Left renal pelvis (tissue), 4 donors: ENCODE results near the gene LIN54. TPM values are rescaled to one million over a fixed set of nuclear protein-coding genes. Genes with fewer than 3 reads are reported as not detected.
"Not testable (repeated sequence)": the region's sequence is repeated elsewhere in the genome, so short reads cannot be mapped to it uniquely, and the experiment has no call there.

Source experiments
- DNase-seq, 4 donors: peaks; one replicate each; pipeline ENCODE4 v3.0.0-alpha.2; 2013; ENCODE audit warnings: low read depth in 4 of 4, low spot score in 3 of 4
- polyA plus RNA-seq, 4 donors: library from polyadenylated mRNA; unstranded; fragments of 120-200 nt; gene quantifications; one replicate each; pipeline ENCODE4 v1.2.1, GENCODE V29; 2013; ENCODE audit not compliant: insufficient read length in 4 of 4

Gene LIN54
- polyA plus RNA-seq, 4 donors: 13.9 to 19.6 (median 16.1) TPM

DNA sequence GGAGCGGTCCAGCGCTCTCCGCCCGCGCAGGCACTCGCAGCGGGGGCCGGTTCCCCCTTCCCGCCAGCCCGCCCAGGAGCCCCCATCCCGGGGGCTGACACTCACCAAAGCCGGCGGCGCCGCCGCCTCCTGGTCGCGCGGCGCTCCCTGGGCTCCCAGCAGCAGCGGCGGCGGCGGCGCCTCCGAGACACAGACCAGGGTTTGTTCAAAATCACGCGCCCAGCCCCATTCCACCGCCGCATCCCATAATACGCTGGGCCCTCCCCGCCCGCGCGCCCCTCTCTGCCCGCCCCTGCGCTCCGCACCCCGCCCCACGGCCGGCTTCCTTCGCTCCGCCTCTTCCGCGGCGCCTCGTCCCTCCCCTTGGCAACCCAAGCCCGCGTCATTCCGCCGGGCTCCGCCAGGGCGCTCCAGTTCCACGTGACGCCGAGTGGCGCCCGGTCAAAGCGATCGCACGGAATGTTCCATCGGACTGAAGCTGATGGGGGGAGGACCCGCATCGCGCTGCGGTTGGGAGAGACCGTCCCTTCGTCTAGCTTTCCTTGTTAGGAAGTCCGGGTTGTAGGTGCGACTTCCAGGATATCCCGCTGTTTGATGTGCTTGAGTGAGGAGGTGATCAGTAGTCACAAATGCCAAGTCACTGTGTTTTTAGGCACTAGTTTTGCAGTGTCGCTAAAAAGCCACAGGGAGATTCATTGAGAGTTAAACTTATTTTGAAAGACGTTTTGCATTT lies 2.2 kb upstream of the LIN54 start:
- peak; percentile 95 to 97 (median 96) for DNase-seq

DNA sequence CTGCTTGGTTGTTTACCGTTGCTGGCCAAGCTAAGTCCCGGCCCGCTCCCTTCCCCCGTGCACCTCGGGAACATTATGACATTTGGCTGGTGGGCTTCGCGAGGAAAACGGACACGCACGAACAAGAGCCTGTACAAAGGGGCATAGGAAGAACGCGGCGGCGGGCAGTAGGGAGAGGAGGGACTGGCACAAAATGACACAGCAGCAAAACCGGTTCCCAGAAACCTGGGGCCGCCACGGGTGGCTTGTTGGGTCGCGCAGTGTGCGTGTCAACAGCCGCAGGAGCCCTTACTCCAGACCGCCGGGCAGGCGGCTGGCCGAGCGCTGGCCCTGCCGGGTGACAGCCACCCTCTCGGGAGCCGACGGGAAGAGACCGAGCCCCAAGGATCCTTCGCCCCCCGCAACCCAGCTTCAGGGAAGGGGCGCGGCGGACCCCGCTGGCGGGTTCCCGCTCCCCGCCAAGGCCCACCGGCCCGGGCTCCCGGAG lies 1.6 kb upstream of the LIN54 start:
- no peak for DNase-seq

DNA sequence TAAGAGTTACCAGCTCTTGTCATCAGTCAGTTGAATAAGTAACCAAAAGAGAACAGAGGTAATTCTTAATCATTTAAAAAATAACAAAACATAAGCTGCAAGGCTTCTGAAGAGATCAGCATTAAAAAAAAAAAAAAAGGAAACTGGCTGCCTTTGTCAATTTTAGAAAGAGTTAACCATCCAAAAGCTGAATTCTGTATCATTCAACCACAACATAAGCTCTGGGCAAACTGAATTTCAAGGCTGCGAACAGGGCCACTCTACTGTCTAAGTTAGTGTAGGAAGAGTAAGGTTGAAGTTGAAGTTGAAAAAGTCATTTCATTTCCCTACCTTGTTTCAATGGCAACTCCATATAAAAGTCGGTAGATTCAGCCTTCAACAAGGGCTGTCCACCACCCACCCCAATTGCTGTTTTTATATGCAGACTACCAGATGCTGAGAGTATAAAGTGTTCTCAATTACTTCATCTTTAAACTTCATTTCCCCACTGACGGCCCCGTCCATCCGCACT lies 1.1 kb upstream of the LIN54 start:
- DNase-seq: no peak

DNA sequence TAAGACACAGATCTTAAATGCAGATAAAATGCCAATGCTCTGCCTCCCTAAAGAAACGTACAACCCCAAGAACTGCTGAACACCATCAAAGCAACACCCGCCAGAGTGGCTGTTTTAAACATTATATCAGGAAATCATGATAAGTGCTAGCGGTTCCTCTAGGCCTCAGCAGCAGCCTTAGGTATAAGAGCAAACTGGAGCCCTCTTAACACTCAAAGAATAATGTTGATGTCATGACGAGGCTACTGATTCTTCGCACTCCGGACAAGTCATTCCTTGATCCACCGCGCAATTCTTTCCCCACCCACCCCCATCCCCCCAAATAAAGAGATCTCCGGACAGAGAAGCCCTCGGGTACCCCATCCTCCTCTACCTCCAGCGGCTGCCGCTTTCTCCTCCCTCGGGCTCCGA lies 507 bp downstream of the LIN54 start:
- no peak for DNase-seq

DNA sequence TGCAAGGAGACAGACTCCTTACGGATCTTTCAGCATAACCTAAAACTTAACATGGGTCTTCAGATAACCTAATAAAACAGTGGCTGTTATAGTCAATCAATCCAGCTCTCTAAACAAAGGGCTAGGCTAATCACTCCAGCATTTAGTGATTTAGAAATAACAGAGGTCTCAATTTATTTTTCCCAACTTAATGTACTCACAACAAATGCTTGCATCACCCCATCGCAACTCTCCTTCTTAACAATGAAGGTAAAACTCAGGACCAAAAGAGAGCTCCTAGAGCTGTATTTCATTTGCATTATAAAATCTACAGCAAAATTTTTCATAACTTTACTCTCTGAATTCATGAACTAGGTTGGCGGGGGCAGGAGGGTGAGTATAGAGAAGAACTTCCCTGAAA lies 1.1 kb downstream of the LIN54 start:
- no peak for DNase-seq

DNA sequence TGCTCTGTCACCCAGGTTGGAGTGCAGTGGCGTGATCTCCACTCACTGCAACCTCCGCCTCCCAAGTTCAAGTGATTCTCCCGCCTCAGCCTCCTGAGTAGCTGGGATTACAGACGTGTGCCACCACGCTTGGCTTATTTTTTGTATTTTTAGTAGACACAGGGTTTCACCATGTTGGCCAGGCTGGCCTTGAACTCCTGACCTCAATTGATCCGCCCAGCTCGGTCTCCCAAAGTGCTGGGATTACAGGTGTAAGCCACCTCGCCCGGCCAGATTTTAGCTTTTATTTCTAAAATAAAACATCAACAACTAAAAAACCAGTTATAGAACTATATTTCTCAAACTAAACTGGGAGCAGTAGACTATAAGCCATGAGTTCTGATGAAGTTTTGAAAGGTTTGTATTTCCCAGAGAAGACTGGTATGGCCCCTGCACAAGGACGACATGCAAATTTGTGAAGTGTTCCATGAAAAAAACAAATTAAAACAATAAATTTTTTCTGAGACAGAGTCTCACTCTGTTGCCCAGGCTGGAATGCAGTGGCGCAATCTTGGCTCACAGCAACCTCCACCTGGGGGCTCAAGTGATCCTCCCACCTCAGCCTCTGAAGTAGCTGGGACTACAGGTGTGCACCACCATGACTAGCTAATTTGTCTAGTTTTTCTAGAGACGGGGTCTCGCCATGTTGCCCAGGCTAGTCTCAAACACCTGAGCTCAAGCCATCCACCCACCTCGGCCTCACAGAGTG lies 7.4 kb downstream of the LIN54 start:
- not testable (repeated sequence) for DNase-seq

DNA sequence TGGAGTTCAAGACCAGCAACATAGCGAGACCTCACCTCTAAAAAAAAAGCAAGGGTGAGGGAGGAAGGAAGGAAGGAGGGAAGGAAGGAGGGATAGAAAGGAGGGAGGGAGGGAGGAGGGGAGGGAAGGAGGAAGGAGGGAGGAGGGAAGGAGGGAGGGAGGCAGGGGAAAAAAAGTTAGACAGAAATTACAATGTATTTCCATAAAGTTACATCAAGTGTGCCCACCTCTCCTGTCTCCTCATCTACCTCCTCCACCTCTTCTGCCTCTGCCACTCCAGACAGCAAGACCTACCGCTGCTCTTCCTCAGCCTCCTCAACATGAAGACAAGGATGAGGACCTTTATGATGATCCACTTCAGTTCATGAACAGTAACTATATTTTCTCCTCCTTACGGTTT lies 8.3 kb downstream of the LIN54 start:
- DNase-seq: no peak

DNA sequence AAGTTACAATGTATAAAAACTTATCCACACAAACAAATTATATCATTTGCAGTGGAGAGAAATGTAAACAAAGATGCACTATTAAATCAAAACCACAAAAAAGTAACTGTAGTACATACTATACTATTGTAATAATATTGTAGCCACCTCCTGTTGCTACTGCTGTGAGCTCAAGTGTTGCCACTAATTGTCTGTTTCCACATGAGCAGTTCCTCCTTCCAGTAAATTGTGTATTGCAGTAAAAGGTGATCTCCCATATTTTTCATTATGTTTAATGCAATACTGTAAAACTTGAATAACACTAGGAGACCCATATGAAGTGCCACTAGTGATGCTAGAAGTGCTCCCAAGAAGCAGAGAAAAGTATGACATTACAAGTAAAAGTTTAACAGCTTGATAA lies 11.7 kb downstream of the LIN54 start:
- no peak for DNase-seq

DNA sequence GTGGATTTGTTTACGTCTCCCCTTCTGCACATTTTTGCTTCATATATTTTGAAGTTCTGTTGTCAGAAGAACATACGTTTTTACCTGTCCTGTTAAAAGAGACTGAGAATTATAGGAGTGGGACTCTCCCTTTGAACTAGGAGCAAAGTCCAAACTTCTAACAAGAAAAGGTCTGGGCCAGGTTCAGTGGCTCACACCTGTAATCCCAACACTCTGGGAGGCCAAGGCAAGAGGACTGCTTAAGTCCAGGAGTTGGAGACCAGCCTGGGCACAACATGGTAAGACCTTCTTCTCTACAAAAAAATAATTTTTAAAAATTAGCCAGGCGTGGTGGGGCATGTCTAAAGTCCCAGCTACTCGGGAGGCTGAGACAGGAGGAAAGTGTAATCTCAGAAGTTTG lies 15.8 kb downstream of the LIN54 start:
- no peak for DNase-seq

DNA sequence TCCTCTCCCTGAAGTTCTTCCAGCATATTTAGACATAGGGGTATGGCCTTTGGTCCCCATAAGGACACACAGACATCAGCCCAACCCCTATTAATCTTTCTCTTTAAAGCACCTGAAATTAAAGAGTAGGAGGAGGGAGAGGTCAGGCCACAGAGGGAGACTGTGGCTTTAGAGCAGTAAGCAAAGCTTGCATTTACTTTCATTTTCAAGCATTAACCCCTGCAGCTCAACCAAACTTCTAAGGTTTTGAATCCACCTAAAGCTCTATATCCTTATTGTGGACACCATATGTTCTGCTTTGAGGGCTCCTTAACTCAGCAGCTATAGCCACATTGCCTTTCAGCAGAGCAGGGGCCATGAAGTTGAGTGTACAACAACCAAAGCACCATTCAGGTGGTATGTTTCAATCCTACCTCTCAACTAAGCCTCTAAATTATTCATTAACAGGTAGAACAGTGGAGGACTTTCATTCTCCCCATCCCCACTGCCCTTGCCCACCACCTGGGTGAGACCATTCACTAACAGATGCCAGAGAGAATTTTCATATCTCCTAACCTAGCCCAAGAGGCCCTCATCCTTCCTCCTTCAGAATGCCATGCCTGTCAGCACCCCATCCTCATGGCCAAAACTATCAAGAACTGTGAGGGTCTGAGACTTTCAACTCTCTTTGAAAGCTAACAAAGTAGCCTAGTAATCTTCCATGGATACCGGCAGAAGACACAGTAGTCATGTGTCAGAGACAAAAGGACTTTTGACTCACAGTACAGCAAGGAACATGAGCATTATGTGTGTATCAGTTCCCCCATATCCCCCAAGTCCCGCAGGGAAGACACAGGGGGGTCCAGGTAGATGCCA lies 20.8 kb downstream of the LIN54 start:
- no peak for DNase-seq

DNA sequence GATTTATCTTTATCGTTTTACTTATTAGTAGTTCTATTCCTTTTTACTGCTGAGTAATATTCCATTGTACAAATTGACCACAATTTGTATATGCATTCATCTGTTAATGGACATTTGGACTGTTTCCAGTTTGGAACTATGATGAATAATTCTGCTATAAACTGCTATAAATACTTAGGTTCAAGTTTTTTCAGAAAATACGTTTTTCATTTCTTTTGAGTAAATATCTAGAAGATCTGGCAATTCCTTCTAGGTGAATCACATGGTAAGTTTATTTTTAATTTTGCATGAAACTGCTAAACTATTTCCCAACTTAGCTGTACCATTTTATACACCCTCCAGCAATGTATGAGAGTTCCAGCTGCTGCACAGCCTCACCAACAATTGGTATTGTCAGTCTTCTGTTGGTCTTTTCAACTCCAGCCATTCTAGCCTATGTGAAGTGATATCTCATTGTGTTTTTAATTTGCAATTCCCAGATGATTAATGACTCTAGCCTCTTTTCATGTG lies 22.2 kb downstream of the LIN54 start:
- DNase-seq: no peak

DNA sequence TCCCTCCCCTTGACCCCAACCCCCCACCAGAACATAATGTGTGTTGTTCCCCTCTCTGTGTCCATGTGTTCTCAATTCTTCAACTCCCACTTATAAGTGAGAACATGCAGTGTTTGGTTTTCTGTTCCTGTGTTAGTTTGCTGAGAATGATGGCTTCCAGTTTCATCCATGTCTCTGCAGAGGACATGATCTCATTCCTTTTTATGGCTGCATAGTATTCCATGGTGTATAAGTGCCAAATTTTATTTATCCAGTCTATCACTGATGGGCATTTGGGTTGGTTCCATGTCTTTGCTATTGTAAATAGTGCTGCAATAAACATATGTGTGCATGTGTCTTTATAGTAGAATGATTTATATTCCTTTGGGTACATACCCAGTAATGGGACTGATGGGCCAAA lies 23.1 kb downstream of the LIN54 start:
- not testable (repeated sequence) for DNase-seq

DNA sequence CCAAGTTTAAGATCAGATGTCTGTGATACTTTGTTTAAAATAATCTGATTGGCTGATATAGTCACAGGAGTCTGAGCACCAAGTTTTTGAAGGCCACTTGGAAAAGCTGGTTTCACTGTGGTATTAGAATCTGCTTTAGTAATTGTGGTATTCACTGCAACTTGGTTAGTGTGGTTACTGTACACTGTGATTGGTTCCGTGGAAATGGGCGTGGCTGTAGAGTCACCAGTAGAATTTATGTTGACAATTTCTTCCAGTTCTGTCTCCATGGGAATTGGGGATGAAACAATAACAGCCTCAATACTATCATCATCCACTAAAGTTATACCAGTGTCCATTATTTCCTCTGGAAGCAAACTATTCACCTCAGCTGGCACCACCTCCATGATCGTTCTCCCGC lies 26.2 kb downstream of the LIN54 start:
- DNase-seq: no peak

DNA sequence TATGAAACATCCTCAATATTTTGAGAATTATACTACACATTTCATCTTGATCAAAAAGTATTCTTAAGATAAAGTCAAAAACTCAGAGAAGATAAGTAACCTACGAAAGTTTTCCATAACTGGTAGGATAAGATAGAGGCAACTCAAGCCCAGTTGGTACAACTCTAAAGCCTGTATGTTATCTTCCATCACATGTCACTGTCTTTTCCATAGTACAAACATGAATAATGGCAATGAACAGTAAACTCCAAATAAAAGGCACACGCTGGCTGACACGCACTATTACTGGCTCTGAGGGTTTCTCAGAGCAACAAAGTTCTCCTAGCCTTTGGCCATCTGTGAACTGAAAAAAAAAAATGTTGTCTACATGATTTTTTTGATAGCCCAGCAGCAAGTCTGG lies 27.2 kb downstream of the LIN54 start:
- no peak for DNase-seq

DNA sequence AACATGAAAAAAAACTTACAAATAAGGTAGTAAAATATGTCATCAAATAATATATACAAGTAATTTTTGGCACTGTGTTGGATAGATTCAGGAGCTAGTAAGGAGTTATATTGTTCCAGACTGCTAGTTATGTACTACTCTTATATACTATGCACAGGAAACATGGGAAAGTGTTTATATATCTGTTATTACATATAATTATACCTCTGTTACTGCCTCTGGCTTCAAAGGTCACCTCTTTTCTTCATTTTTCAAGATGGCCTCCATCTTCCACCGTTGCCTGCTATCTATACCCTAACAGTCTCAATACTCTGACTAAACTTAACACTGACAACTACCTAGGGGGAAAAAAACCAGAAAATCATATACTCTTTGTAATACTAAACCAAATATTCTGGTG lies 29.5 kb downstream of the LIN54 start:
- DNase-seq: no peak

DNA sequence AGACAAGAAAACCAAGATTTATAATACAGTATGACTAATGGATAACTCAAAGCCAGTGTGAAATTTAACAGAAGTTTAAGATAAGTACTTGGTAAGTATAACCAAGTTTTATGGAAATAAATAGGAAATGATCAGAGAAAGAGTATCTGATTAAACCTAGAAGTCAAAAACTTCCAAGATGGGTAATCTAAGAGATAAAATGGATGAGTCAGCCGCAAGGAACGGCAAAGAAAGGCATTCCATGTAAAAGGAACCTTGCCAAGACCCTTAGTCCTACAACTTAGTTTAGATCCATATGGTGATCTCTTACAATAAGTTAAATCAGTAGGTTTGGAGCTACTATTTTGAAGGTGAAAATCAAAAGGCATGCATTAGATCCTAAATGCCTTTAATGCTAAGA lies 34.8 kb downstream of the LIN54 start:
- no peak for DNase-seq

DNA sequence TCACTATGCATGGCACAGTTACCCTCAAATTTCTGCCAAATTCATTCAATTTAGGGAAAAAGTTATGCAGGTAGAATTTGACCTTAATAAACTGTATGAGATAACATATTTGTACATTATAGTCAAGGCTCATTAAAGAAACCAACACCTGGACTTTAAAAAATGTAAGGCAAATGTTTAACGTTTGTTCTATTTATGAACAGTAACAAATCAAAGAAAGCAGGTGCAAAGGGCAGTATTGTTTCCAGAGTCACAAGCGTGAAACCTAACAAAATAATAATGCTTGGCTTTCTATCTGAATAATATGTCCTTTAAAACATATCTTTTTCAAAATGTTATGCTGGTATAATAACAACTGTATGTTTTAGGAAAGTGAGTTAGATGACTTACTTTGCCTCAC lies 41.2 kb downstream of the LIN54 start:
- no peak for DNase-seq

DNA sequence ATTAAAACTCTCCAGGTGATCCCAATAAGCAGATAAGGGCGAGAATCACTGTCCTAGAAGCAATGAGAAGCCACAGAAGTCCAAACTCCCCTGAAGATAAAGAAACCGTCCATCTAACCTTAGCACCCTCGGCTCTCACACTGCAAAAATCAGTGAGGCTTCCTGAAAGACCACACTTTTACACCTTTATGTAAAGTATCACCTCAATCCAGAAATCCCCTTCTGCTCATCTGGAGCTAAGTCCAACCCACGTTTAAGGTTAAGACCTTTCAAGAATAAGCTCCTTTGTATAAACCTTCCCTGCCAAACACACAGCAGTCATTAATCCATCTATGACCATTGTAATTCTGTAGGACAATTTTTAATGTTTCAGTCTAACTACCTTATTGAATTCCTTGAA lies 41.7 kb downstream of the LIN54 start:
- DNase-seq: no peak

DNA sequence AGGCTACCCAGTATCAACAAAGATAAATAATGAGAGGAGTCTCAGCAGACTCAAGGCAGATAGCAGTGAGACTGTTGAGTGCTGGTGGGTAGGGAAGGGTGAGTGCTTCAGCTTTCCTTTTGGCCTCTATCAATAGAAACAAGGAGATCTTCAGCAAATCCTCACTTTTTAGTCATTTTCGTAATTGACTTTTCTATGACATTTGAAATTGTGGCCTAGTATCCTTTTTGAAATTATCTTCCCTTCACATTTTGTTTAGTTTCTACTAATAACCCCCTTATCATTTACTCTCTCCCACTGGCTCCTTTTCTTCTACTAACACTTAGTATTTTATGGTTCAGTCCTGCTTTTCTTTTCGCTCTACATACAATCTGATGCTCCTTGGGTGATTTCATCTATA lies 44.9 kb downstream of the LIN54 start:
- no peak for DNase-seq

DNA sequence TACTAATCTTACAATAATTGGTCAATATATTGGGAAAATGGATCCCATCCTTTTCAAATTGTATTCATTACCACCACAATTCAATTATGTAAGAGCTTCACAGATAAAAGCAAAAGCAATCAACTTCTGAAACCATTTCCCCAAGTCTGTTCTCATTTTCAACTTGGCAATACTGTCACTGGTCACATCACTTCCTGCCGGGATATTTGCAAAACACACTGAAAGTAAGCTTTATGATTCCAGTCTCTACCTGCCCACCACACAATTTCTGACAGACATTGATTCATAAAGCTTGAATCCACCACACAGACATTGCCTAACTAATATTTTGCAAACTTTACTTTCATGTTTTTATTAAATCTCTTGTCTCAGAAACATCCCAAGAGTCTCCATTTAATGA lies 53.6 kb downstream of the LIN54 start:
- no peak for DNase-seq

DNA sequence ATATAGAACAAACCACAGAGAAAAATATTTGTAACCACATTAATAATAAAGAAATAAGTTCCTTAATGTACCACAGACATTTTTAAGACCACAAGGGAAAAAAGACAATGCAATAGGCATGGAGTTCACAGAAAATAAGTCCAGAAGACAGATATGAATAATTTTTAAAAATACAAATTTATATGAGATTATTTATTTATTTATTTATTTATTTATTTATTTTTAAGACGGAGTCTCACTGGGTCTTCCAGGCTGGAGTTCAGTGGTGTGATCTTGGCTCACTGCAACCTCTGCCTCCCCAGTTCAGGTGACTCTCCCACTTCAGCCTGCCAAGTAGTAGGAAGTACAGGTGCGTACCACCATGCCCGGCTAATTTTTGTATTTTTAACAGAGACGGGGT lies 56.4 kb downstream of the LIN54 start:
- no peak for DNase-seq
